Measurements from ENCODE around the gene PPCDC. TPM values are rescaled to one million over a fixed set of nuclear protein-coding genes. Genes with fewer than 3 reads are reported as not detected.

PPCDC gene
- total RNA-seq, 1 experiment from 2014 or later: 18.0 TPM

DNA sequence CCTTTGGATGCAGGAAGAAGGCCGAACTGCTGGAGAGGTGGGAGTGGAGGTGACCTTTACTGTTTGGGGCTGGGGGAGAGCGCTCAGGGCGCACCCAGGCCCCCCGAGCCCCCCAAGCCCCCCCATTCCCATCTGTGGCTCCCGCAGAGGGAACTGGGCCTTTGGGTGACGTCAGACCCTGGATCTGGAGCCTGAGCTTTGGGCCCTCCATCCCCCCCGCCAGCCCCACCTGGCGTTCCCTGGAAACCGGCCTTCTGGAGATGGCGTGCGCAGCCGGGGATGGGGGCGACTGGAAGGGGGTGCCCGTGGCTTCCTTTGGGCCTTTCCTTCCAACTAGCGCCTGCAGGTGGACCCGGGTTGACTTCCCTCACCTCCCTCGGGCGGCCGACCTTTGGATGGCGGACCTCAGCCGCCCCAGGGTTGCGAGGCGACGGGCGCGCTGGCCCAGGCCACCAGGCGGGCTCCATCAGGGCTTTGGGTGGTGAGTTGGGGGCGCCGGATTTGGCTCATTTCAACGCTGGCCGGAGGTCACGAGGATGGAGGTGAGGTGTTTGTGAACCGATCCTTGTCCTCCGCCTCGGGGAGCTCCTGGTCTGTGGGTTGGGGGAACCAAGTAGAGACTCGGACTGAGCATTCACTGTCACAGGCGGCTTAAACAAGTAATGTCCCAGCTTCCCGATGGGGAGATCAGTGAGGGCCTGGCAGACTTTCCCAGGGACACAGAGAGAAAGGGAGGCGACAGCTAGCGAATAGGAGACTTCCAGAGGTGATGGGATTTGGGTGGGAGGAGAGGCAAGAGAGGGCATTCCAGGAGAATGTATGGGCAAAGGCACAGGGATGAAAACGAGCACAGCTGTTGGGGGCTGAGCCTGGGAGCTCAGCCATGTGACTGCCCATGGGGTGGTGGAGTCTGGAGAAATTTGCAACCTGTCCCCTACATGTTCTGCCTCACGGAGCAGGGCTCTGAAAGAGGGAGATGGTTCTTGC is 27.3 kb upstream of the PPCDC start:
- intact Hi-C loops (cut with micrococcal nuclease): no loop called here
- peak overlapping the region; percentile 45 for H2AFZ ChIP-seq (ENCODE audit: low read depth, low read length, poor library complexity, severe bottlenecking)
- BruUV-seq (replicated peaks): no TSS peak
- TF ChIP-seq SP1 (IDR thresholded peaks at IDR 0.05; ENCODE audit: low read depth): no peak
- TF ChIP-seq, protein P1, sequence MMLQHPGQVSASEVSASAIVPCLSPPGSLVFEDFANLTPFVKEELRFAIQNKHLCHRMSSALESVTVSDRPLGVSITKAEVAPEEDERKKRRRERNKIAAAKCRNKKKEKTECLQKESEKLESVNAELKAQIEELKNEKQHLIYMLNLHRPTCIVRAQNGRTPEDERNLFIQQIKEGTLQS (IDR thresholded peaks at IDR 0.05): no peak
- no peak for TF ChIP-seq ZFX (IDR thresholded peaks at IDR 0.05)
- TF ChIP-seq EZH2phosphoT487 (IDR thresholded peaks at IDR 0.05; ENCODE audit: borderline replicate concordance): no peak
- TF ChIP-seq SRF (IDR thresholded peaks at IDR 0.05; ENCODE audit: low read depth): no peak
- TF ChIP-seq POLR2A (IDR thresholded peaks at IDR 0.05; ENCODE audit: borderline replicate concordance, extremely low read depth, insufficient read depth, insufficient read length): no peak
- no peak for TF ChIP-seq TCF7L2 (IDR thresholded peaks at IDR 0.05; ENCODE audit: borderline replicate concordance, extremely low read depth, insufficient read depth, insufficient read length)
- no peak for TF ChIP-seq FOSL1 (IDR thresholded peaks at IDR 0.05; ENCODE audit: low read depth)
- TF ChIP-seq, protein P2, sequence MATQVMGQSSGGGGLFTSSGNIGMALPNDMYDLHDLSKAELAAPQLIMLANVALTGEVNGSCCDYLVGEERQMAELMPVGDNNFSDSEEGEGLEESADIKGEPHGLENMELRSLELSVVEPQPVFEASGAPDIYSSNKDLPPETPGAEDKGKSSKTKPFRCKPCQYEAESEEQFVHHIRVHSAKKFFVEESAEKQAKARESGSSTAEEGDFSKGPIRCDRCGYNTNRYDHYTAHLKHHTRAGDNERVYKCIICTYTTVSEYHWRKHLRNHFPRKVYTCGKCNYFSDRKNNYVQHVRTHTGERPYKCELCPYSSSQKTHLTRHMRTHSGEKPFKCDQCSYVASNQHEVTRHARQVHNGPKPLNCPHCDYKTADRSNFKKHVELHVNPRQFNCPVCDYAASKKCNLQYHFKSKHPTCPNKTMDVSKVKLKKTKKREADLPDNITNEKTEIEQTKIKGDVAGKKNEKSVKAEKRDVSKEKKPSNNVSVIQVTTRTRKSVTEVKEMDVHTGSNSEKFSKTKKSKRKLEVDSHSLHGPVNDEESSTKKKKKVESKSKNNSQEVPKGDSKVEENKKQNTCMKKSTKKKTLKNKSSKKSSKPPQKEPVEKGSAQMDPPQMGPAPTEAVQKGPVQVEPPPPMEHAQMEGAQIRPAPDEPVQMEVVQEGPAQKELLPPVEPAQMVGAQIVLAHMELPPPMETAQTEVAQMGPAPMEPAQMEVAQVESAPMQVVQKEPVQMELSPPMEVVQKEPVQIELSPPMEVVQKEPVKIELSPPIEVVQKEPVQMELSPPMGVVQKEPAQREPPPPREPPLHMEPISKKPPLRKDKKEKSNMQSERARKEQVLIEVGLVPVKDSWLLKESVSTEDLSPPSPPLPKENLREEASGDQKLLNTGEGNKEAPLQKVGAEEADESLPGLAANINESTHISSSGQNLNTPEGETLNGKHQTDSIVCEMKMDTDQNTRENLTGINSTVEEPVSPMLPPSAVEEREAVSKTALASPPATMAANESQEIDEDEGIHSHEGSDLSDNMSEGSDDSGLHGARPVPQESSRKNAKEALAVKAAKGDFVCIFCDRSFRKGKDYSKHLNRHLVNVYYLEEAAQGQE (IDR thresholded peaks at IDR 0.05; ENCODE audit: low read depth): no peak
- TF ChIP-seq ZNF274 (IDR thresholded peaks at IDR 0.05; ENCODE audit: low read depth, low read length): no peak
- TF ChIP-seq POLR2AphosphoS5 (IDR thresholded peaks at IDR 0.05; ENCODE audit: low read depth, low read length): no peak
- TF ChIP-seq CEBPB (IDR thresholded peaks at IDR 0.05; ENCODE audit: low read depth): no peak
- TF ChIP-seq, protein P3, sequence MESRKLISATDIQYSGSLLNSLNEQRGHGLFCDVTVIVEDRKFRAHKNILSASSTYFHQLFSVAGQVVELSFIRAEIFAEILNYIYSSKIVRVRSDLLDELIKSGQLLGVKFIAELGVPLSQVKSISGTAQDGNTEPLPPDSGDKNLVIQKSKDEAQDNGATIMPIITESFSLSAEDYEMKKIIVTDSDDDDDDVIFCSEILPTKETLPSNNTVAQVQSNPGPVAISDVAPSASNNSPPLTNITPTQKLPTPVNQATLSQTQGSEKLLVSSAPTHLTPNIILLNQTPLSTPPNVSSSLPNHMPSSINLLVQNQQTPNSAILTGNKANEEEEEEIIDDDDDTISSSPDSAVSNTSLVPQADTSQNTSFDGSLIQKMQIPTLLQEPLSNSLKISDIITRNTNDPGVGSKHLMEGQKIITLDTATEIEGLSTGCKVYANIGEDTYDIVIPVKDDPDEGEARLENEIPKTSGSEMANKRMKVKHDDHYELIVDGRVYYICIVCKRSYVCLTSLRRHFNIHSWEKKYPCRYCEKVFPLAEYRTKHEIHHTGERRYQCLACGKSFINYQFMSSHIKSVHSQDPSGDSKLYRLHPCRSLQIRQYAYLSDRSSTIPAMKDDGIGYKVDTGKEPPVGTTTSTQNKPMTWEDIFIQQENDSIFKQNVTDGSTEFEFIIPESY (IDR thresholded peaks at IDR 0.05; ENCODE audit: extremely low read depth, insufficient replicate concordance, low read length): no peak
- TF ChIP-seq, protein P4, sequence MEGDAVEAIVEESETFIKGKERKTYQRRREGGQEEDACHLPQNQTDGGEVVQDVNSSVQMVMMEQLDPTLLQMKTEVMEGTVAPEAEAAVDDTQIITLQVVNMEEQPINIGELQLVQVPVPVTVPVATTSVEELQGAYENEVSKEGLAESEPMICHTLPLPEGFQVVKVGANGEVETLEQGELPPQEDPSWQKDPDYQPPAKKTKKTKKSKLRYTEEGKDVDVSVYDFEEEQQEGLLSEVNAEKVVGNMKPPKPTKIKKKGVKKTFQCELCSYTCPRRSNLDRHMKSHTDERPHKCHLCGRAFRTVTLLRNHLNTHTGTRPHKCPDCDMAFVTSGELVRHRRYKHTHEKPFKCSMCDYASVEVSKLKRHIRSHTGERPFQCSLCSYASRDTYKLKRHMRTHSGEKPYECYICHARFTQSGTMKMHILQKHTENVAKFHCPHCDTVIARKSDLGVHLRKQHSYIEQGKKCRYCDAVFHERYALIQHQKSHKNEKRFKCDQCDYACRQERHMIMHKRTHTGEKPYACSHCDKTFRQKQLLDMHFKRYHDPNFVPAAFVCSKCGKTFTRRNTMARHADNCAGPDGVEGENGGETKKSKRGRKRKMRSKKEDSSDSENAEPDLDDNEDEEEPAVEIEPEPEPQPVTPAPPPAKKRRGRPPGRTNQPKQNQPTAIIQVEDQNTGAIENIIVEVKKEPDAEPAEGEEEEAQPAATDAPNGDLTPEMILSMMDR (IDR thresholded peaks at IDR 0.05 in 2 of 3, conservative IDR thresholded peaks at IDR 0.05 in 1 of 3; ENCODE audit: borderline replicate concordance in 1 of 3, insufficient read depth in 1 of 3, low read depth in 2 of 3, low read length in 2 of 3): no peak
- no peak for TF ChIP-seq EZH2 (IDR thresholded peaks at IDR 0.05)
- no peak for TF ChIP-seq RAD21 (IDR thresholded peaks at IDR 0.05; ENCODE audit: low read depth)
- TF ChIP-seq, protein P5, sequence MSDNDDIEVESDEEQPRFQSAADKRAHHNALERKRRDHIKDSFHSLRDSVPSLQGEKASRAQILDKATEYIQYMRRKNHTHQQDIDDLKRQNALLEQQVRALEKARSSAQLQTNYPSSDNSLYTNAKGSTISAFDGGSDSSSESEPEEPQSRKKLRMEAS (IDR thresholded peaks at IDR 0.05): no peak

More for the DNA sequence above, 27.3 kb upstream of the PPCDC start:
- peak overlapping the region; percentile 50 to 60 for H3K4me3 ChIP-seq (replicated peaks in 1 of 2; ENCODE audit: low read depth in 1 of 2, low read length in 2 of 2)
- H3K79me2 ChIP-seq (ENCODE audit: insufficient read depth, low read length): no peaks in the 10 kb centered on the region
- no peaks in the 10 kb centered on the region for H4K20me1 ChIP-seq (ENCODE audit: insufficient read depth)
- peaks cover 0 to 5% of the 10 kb centered on the region in 2 experiments; a peak in 1 of 4 replicates for H3K4me1 ChIP-seq (ENCODE audit: control insufficient read depth in 1 of 2, insufficient read depth in 2 of 2, low read length in 2 of 2)
- ChIA-PET POLR2A (interaction anchor here (1.0 kb wide), 1 partner anchor 17 kb away, joined by 5 read pairs; no protein-coding TSS in a partner anchor), RAD21 (ENCODE audit: low non-redundant PET in 1 of 2, low total read pairs in 2 of 2, uncharacterized antibody in 2 of 2, unreplicated experiment in 2 of 2) (interaction anchor here in 1 of 2 experiments (0.6 kb wide), 1 partner anchor 7 kb away, joined by 3 read pairs; no protein-coding TSS in a partner anchor), CTCF (interaction anchor here (1.0 to 1.3 kb wide), 2 partner anchors 208 to 225 kb away, joined by 3 to 4 read pairs; no protein-coding TSS in a partner anchor)
- no peaks in the 10 kb centered on the region for H3K9me2 ChIP-seq (ENCODE audit: insufficient read depth)
- ATAC-seq (no peak), DNase-seq (ENCODE audit: low read depth, low spot score) (no peak)
- no peaks in the 10 kb centered on the region for H3K36me3 ChIP-seq (ENCODE audit: control insufficient read depth in 1 of 2, insufficient read depth in 2 of 2, low read length in 2 of 2)
- H3K4me2 ChIP-seq (ENCODE audit: low read length): peak overlapping the region; percentile 82
- no peaks in the 10 kb centered on the region for H3K9me3 ChIP-seq (ENCODE audit: control insufficient read depth in 1 of 2, insufficient read depth in 1 of 2, low read depth in 1 of 2, low read length in 2 of 2)
- peak overlapping the region; percentile 44; the same call in 1 of the 2 replicates for H3K9ac ChIP-seq (ENCODE audit: low read length)
- no peak overlapping the region; the same call in 1 of the 2 replicates for H3K27ac ChIP-seq (ENCODE audit: low read depth, low read length)
- H3K27me3 ChIP-seq (ENCODE audit: insufficient read depth, low read length): peaks cover 7% of the 10 kb centered on the region; the same call in 1 of the 2 replicates
